ENCODE measurements around the gene ACAD10. TPM values are rescaled to one million over a fixed set of nuclear protein-coding genes. Genes with fewer than 3 reads are reported as not detected.

Gene ACAD10
- total and polyA plus RNA-seq, 2 of the 13 experiments (the other 11 are each of a cell fraction or from before 2014, with no cell fraction given): 15.2 to 16.3 TPM

GRCh38 chr12:111777345-111778045 lies 91.6 kb downstream of the ACAD10 start (continued):
- no peak for TF ChIP-seq SRSF4 (IDR thresholded peaks at IDR 0.05; ENCODE audit: low read depth, low read length, poor library complexity, severe bottlenecking)
- TF ChIP-seq ARNT (IDR thresholded peaks at IDR 0.05): no peak
- 0 out of 2 replicates have a peak, but pooled peaks have one; percentile 28 for TF ChIP-seq KMT2B (CRISPR knock-in tag; IDR thresholded peaks at IDR 0.05)
- TF ChIP-seq, protein P1, sequence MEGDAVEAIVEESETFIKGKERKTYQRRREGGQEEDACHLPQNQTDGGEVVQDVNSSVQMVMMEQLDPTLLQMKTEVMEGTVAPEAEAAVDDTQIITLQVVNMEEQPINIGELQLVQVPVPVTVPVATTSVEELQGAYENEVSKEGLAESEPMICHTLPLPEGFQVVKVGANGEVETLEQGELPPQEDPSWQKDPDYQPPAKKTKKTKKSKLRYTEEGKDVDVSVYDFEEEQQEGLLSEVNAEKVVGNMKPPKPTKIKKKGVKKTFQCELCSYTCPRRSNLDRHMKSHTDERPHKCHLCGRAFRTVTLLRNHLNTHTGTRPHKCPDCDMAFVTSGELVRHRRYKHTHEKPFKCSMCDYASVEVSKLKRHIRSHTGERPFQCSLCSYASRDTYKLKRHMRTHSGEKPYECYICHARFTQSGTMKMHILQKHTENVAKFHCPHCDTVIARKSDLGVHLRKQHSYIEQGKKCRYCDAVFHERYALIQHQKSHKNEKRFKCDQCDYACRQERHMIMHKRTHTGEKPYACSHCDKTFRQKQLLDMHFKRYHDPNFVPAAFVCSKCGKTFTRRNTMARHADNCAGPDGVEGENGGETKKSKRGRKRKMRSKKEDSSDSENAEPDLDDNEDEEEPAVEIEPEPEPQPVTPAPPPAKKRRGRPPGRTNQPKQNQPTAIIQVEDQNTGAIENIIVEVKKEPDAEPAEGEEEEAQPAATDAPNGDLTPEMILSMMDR (CRISPR knock-in tag; IDR thresholded peaks at IDR 0.05): no peak
- no peak for TF ChIP-seq MAZ (IDR thresholded peaks at IDR 0.05; ENCODE audit: borderline replicate concordance, low read depth, low read length)
- no peak for TF ChIP-seq MAZ (CRISPR knock-in tag; IDR thresholded peaks at IDR 0.05; ENCODE audit: low read depth)
- no peak for TF ChIP-seq AFF4 (CRISPR knock-in tag; IDR thresholded peaks at IDR 0.05)
- no peak for TF ChIP-seq ZNF260 (CRISPR knock-in tag; IDR thresholded peaks at IDR 0.05; ENCODE audit: borderline replicate concordance, low read depth)
- TF ChIP-seq ZNF383 (CRISPR knock-in tag; IDR thresholded peaks at IDR 0.05; ENCODE audit: borderline replicate concordance): no peak
- no peak for TF ChIP-seq ZNF780A (CRISPR knock-in tag; IDR thresholded peaks at IDR 0.05)
- no peak for TF ChIP-seq PREB (CRISPR knock-in tag; IDR thresholded peaks at IDR 0.05)
- no peak for TF ChIP-seq ZNF747 (CRISPR knock-in tag; IDR thresholded peaks at IDR 0.05; ENCODE audit: borderline replicate concordance)
- TF ChIP-seq NPAS2 (CRISPR knock-in tag; IDR thresholded peaks at IDR 0.05; ENCODE audit: borderline replicate concordance): no peak
- no peak for TF ChIP-seq KMT2A (CRISPR knock-in tag; IDR thresholded peaks at IDR 0.05)
- no peak for TF ChIP-seq ZNF615 (CRISPR knock-in tag; IDR thresholded peaks at IDR 0.05; ENCODE audit: borderline replicate concordance)
- peak; percentile 62 for TF ChIP-seq FOXA3 (CRISPR knock-in tag; IDR thresholded peaks at IDR 0.05)
- TF ChIP-seq HNF4G (IDR thresholded peaks at IDR 0.05; ENCODE audit: borderline replicate concordance, low read depth, low read length): peak; percentile 60; the same call in 1 of the 2 replicates
- TF ChIP-seq HNF4G (CRISPR knock-in tag; IDR thresholded peaks at IDR 0.05; ENCODE audit: borderline replicate concordance, low read depth): no peak
- no peak for TF ChIP-seq NBN (conservative IDR thresholded peaks at IDR 0.05)
- TF ChIP-seq ZFP62 (CRISPR knock-in tag; IDR thresholded peaks at IDR 0.05): no peak
- TF ChIP-seq, protein P2, sequence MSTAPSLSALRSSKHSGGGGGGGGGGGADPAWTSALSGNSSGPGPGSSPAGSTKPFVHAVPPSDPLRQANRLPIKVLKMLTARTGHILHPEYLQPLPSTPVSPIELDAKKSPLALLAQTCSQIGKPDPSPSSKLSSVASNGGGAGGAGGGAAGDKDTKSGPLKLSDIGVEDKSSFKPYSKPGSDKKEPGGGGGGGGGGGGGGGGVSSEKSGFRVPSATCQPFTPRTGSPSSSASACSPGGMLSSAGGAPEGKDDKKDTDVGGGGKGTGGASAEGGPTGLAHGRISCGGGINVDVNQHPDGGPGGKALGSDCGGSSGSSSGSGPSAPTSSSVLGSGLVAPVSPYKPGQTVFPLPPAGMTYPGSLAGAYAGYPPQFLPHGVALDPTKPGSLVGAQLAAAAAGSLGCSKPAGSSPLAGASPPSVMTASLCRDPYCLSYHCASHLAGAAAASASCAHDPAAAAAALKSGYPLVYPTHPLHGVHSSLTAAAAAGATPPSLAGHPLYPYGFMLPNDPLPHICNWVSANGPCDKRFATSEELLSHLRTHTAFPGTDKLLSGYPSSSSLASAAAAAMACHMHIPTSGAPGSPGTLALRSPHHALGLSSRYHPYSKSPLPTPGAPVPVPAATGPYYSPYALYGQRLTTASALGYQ (CRISPR knock-in tag; IDR thresholded peaks at IDR 0.05): peak; percentile 56; the same call in 1 of the 2 replicates
- TF ChIP-seq ZNF232 (CRISPR knock-in tag; IDR thresholded peaks at IDR 0.05; ENCODE audit: borderline replicate concordance): no peak

Data from HepG2 (cell line).